Measurements from ENCODE around the gene CYTH3. TPM values are rescaled to one million over a fixed set of nuclear protein-coding genes. Genes with fewer than 3 reads are reported as not detected.

Gene CYTH3
- total and polyA plus RNA-seq, 2 of the 8 experiments (the other 6 are each of a cell fraction or from before 2014, with no cell fraction given): 10.3 to 11.9 TPM

DNA sequence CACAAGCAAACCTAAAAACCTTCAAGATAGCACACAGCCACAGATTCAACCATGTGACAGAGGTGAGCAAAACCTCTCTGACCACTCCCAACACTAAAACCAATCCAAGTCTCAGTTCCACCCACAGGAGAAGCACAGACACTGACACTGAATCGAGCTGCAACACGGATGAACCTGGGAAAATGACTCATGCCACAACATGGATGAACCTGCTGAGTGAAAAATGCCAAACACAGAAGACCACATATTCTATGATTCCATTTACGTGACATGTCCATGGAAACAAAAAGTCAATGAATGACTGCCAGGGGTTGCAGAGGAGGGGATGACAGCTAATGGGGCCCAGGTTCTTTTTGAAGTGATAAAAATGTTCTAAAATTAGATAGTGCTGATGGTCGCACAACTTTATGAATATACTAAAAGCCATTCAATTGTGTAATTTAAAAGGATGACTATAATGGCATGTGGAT is 22.0 kb downstream of the CYTH3 start:
- H2BK20ac ChIP-seq (ENCODE audit: low read length): no peak overlapping the region
- TF ChIP-seq CTBP2 (IDR thresholded peaks at IDR 0.05; ENCODE audit: borderline replicate concordance, insufficient read depth, insufficient read length, low read length) (no peak), CREB1 (IDR thresholded peaks at IDR 0.05) (no peak)
- no peak overlapping the region for H3K23ac ChIP-seq (ENCODE audit: insufficient read length)
- H2BK15ac ChIP-seq (ENCODE audit: low read length): no peak overlapping the region
- FAIRE-seq: no peak
- ChIA-PET POLR2A (ENCODE audit: partially characterized antibody) (interaction anchor here (0.6 to 0.8 kb wide), 2 partner anchors 10 to 1046 kb away, joined by 3 read pairs; no protein-coding TSS in a partner anchor), CTCF (ENCODE audit: partially characterized antibody) (no interaction called here)
- no peak overlapping the region for H4K91ac ChIP-seq (replicated peaks; ENCODE audit: insufficient read length, low read length)
- H4K5ac ChIP-seq (ENCODE audit: insufficient read length, low read depth, low read length): no peak overlapping the region
- H3K36me3 ChIP-seq (ENCODE audit: control insufficient read depth in 2 of 4, insufficient read depth in 4 of 4, low read length in 3 of 4): no peaks in the 10 kb centered on the region
- H3K9me3 ChIP-seq (ENCODE audit: insufficient read depth in 2 of 2, low read depth in 1 of 2, low read length in 1 of 2): no peaks in the 10 kb centered on the region
- no peaks in the 10 kb centered on the region for H3K79me1 ChIP-seq (ENCODE audit: low read depth, low read length)
- H2BK120ac ChIP-seq (replicated peaks; ENCODE audit: low read depth, low read length): no peak overlapping the region
- H3K4me3 ChIP-seq (ENCODE audit: extremely low read depth in 1 of 4, insufficient read depth in 2 of 4, low read depth in 3 of 4, low read length in 4 of 4): no peak overlapping the region
- H2AK5ac ChIP-seq (ENCODE audit: low read depth, low read length): no peak overlapping the region
- WGBS, 2 experiments (ENCODE audit: extremely low coverage in 1 of 2, insufficient coverage in 1 of 2, insufficient read length in 1 of 2, insufficient replicate concordance in 2 of 2, low coverage in 1 of 2, low lambda C conversion rate in 2 of 2, missing lambda C conversion rate in 1 of 2): 96% methylated on average over 4 of the region's 4 CpGs; no CpG with 5 or more reads in 1 of the 2 experiments
- H3K4me2 ChIP-seq (ENCODE audit: insufficient read depth in 1 of 2, low read depth in 2 of 2, low read length in 2 of 2): no peak overlapping the region
- H3K27me3 ChIP-seq (replicated peaks in 1 of 4; ENCODE audit: control insufficient read depth in 3 of 4, extremely low read depth in 1 of 4, insufficient read depth in 3 of 4, low read length in 3 of 4): no peaks in the 10 kb centered on the region
- H2BK5ac ChIP-seq (ENCODE audit: low read depth, low read length): no peak overlapping the region
- no peak overlapping the region for H3K18ac ChIP-seq (ENCODE audit: extremely low read depth, low read length)
- H2BK12ac ChIP-seq (ENCODE audit: low read depth, low read length): no peak overlapping the region
- no peak overlapping the region for H3K27ac ChIP-seq (ENCODE audit: low read depth, low read length)
- H3K4me1 ChIP-seq (replicated peaks in 1 of 4; ENCODE audit: control insufficient read depth in 3 of 4, insufficient read depth in 4 of 4, low read length in 3 of 4): peaks cover 0 to 2% (median under 1%) of the 10 kb centered on the region in 4 experiments; a peak in 4 of 7 replicates
- no peak overlapping the region for H3K14ac ChIP-seq (ENCODE audit: insufficient read length)
- H3K23me2 ChIP-seq (ENCODE audit: low read depth, low read length): no peaks in the 10 kb centered on the region
- H3K79me2 ChIP-seq (ENCODE audit: control insufficient read depth in 1 of 2, insufficient read depth in 2 of 2, low read length in 2 of 2): peaks cover 0 to 4% of the 10 kb centered on the region in 2 experiments; a peak in 1 of 4 replicates
- no peak overlapping the region for H4K8ac ChIP-seq (ENCODE audit: extremely low read depth, insufficient read depth, low read length)
- H3K9ac ChIP-seq (replicated peaks in 1 of 4; ENCODE audit: extremely low read depth in 1 of 4, low read depth in 3 of 4, low read length in 3 of 4): no peak overlapping the region
- no peak overlapping the region for H3K56ac ChIP-seq (replicated peaks; ENCODE audit: insufficient read length, low read depth, low read length)
- H4K20me1 ChIP-seq (replicated peaks in 1 of 2; ENCODE audit: control insufficient read depth in 1 of 2, insufficient read depth in 2 of 2, low read length in 2 of 2): peaks cover 0 to 1% of the 10 kb centered on the region in 2 experiments
- no peak overlapping the region for H3K4ac ChIP-seq (replicated peaks; ENCODE audit: insufficient read length, low read depth, low read length)
- no peak for DNase-seq (ENCODE audit: low read depth in 1 of 2, low spot score in 2 of 2)
- no peak overlapping the region for H2AFZ ChIP-seq (ENCODE audit: low read length)

Measured in H1 (cell line).